Right lobe of liver (tissue), 4 donors: ENCODE measurements around the gene THAP7.

Experiments
- POLR2A ChIP-seq: fragments of 450-650 bp; IDR thresholded peaks from one replicate; pipeline ENCODE4 v1.6.1; 2017; ENCODE audit warnings: antibody characterized with exemption, mild to moderate bottlenecking
- TF ChIP-seq, protein P1 (sequence below), 4 donors: fragments of 200-600 bp in 3 of 4; fragments of 450-650 bp in 1 of 4; IDR thresholded peaks; one replicate each; pipeline versions ENCODE4 v1.5.1 to v1.8.0; 2016 to 2022; ENCODE audit warnings: antibody characterized with exemption in 4 of 4, mild to moderate bottlenecking in 2 of 4
- donor health status: DM: no; HTN: no; CAD: no.
- donor health status: DM: no; HTN: no; CAD: no.
- donor health status: DM: no; HTN: yes; CAD: no.

DNA sequence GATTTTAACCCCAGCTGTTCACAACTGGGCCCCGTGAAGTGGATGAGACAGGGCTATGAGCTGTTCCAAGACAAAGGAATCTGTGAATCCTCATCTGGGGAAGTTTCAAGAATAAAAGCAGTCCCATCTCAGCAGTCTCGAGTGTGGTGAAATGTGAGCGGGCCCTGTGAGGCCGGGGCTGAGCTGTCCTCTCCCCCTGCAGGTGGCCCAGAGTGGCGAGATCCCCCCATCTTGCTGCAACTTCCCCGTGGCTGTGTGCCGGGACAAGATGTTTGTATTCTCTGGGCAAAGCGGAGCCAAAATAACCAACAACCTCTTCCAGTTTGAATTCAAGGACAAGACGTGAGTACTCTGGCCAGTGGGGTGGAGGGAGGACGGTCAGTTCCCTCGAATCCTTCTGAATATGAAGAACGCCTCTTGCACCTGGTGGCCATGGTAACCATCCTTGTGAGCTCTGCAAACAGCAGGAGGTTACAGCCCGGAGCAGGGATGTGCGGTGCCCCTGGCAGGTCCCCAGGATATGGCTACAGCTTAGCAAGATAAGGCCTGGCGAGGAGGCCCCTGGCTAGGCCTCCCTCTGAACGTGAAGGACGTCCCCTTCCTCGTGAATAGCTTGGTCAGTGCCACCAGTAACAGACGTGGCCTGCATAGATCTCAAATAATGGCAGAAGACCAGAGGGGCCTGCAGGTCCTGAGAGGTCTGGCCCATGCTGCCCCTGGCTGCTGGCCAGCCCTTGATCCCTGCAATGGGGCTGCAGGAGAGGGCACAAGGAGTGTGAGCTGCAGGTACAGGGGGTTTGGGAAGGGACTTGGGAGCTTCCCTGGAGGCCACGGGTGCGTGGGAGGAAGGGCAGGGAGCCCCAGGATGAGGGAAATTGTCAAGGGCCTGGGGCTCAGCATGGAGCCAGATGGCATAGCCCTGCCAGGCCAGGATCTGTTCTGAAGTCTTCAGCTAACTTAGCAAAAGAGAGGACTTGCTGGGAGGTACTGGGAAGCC, 11.4 kb downstream of the THAP7 start:
- TF ChIP-seq, protein P1, sequence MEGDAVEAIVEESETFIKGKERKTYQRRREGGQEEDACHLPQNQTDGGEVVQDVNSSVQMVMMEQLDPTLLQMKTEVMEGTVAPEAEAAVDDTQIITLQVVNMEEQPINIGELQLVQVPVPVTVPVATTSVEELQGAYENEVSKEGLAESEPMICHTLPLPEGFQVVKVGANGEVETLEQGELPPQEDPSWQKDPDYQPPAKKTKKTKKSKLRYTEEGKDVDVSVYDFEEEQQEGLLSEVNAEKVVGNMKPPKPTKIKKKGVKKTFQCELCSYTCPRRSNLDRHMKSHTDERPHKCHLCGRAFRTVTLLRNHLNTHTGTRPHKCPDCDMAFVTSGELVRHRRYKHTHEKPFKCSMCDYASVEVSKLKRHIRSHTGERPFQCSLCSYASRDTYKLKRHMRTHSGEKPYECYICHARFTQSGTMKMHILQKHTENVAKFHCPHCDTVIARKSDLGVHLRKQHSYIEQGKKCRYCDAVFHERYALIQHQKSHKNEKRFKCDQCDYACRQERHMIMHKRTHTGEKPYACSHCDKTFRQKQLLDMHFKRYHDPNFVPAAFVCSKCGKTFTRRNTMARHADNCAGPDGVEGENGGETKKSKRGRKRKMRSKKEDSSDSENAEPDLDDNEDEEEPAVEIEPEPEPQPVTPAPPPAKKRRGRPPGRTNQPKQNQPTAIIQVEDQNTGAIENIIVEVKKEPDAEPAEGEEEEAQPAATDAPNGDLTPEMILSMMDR (IDR thresholded peaks at IDR 0.05), result no peak
- no peak for TF ChIP-seq POLR2A
